ENCODE measurements around the gene CNTNAP2.

The CNTNAP2 gene

DNA sequence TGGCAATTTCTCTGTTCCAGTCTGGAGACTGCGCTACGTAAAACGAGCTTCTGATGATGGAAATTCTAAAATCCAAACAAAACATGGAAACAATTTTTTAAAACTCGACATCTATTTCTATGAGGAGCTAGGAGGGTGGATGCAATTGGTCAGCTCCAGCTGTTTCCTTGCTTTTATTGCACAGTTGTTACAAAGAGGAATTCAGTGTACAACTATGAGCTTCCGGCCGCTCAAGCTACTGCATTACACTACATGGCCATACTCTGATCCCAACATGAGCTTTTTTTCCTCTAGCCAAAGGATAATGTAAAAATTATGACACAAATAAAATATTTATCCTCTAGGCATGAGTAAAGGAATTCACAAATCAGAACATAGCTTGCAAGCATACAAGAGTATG lies 2070.9 kb downstream of the CNTNAP2 start:
- no peak for DNase-seq

DNA sequence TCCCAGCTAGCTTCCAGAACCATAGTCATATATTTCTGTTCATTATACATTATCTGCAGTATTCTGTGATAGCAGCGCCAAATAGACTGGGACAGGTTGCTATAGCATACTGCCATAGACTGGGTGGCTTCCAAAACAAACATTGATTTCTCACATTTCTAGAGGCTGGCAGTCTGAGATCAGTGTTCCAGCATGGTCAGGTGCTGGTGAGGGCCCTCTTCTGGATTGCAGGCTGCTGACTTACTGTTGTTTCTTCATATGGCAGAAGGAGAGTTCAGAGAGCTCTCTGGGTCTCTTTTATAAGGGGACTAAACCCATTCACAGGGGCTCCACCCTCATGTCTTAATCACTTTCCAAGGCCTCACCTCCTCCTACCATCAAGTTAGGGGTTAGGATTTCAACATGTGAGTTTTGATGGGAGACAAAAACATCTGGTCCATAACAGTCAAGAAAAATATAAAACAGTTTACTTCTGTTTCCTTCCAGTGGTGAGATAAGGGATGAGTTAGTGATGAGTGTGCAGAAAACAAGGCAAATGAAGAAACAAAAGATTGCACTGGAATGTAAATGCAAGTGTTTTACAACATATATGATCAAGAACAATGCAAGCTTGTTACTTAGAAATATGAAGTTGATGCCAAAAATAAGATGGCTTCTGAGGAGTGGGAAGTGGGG lies 2074.9 kb downstream of the CNTNAP2 start:
- DNase-seq, result peak; percentile 25

DNA sequence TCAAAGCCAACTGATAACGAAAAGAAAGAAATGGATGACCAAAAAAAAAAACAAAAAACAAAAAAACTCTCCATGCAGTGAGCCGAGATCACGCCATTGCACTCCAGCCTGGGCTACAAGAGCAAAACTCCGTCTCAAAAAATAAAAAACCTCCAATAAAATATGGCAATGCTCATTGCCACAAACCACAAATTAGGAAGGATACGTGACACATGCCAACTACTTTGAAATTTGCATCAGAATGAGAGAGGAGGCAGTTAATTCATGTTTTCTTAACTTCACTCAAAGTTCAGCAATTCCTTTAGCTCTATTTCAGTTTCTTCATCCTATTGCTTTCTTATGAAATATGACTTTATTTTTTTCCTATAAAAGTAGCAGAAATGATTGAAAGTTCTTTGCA lies 2075.9 kb downstream of the CNTNAP2 start:
- DNase-seq, result no peak

DNA sequence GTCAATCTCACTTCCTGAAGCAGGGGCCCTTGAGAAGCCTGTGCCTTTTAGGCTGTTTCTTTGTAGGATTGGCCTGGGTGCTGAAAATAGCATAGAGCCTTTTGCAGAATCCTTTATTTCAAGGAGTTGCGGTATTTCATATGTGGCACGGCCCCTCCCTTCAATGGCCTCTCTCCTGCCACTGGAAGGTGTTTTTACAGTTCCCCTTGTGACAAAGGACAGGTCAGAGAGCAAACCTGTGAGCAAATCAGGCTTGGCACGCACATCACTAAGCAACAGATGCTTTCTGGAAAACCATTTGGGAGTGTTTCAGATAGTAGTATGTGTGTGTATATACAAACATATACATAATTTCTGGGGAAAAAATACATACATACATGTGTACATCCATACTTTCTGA lies 2085.4 kb downstream of the CNTNAP2 start:
- no peak for DNase-seq

DNA sequence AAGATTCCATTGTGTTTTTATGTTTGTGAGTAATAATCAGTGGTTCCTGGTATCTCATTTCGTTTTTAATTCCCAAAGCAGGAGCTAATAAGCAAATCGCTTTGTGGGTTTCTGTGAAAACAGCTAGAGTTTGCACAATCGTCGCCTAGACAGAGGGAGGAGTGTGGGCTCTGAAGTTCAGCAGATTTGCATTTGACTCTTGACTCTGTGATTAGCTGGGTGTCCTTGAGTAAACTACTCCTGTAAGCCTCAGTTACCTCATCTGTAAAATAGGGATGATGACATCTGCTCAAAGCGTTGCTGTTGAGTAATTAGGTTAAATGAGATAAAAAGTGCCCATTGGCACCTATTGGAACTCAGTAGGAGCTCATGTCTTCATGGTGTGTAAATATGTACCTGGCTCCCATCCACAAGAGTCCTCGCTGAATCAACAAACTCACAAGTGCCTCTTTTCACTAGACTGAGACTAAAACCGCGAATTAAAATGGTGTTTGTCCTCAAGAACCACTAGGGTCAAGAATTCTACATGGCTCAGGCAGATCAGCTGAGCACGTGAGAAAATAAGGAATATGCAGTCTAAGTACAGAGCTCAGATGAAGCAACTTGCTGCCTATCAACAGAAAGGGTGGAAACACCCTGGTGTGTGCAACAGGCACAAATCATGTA lies 2088.2 kb downstream of the CNTNAP2 start:
- DNase-seq, result no peak

DNA sequence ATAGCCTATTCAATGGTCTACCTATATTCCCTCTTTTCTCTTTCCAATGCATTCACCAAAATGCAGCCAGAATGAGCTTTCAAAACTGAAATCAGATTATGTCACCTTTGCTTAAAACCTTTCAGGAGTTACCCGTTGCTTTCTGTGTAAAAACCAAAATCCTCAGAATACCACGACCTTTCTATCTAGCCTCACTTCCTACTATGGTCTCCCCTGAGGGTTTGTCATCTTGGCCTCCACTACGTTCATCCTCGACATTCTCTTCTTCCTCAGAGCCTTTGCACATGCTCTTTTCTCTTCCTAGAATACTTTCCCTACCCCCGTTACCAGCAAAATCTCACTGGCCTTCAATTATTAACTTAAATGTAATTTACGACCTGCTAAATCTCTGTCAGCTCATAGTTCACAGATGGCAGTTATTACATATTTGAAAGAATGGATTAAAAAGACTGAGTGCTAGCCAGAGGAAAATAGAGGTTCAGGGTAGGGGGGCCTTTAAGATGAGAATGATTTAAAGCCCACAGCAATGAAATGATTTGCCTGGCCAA lies 2093.1 kb downstream of the CNTNAP2 start:
- no peak for DNase-seq

DNA sequence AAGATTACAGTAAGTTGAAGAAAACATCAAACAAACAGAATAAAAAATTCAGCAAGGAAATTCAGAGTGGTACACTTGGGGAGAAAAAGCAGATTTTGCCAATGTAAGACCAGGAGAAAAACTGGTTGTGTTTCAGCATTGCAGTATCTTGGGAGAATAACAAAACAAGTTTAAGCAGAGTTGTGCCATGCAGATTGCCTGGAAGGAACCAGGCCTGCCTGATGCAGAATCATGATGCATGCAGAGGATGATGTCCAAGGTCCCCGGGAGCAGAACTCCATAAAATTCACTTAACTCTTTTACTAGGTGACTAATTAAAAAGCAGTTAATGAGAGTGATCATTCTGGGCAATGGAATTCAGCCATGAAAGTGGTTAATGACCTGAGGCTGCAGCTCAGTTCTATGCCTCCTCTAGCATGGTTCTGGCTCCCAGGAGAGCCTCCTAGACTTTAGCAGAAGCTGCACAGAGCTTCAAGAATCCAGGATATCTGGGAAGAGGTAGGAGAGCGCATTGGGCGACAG lies 2094.3 kb downstream of the CNTNAP2 start:
- DNase-seq, result no peak

DNA sequence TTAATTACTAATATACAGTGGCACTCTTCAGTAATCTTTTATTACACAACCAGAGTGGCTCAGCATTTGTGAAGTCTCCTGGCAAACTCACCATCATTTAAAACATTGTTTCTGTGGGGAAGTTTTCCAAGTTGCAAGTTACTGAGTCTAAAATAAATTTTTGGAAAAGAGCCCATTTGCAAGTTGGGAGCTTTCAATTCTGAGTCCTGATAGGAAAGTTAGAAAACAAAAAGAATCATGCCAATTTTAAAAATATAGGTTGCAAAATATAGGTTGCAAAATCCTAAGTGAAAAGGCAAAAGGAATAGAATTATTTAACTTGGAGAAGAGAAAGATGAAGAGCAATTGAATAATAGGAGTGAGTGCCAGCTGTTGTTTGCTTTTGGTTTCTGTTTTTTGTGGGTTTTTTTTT lies 2095.1 kb downstream of the CNTNAP2 start:
- DNase-seq, result peak; percentile 74

DNA sequence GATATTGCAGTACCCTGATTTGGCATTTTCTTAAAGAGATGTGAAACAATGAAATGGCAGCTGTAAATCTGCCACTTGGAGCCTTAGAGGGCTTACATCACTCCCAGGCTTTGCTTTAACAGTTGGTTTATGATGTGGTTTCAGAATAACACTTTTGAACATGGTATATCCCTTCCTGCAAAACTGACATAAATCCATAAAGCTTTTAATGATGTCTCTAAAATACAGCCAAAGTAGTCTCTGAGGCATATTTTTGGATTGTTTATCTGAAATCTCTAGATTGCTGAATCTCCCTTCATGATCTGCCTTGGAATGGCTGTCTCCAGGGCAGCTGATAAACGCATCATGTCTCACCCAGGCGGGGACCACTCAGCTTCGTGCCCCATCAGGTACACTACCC lies 2096.1 kb downstream of the CNTNAP2 start:
- peak; percentile 38 for DNase-seq

DNA sequence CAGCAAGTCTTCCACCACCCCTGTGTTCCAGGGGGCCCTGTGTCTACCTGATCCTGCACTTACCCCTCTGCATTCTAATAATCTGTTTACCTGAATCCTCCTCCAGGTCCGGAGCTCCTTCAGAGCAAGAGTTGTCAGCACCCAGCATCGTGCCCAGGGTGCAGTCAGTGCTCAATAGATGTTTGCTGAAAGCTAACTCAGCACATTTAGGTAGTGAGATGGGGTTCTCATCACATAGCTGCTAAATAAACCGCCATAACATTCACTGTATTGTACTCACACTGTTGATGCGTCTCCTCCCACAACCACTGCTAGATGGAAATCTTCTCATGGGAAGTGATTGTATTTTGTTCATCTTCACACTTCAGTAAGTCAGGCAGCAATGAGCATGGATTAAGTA lies 2097.5 kb downstream of the CNTNAP2 start:
- no peak for DNase-seq

DNA sequence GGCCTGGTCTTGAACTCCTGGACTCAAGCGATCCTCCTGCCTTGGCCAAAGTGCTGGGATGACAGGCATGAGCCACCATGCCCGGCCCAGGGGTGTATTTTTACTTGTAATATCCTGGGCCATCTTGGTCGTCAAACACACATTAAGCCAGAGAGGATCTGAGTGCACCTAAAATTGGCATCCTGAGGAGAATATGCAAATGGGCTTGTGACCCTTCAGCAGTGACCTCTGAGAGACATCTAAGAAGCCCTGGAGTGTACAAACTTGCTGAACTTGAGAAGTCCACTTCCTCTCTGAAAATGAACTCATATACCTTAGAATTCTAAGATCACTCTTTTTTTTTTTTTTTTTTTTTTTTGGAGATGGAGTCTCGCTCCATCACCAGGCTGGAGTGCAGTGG lies 2102.0 kb downstream of the CNTNAP2 start:
- DNase-seq, result no peak

DNA sequence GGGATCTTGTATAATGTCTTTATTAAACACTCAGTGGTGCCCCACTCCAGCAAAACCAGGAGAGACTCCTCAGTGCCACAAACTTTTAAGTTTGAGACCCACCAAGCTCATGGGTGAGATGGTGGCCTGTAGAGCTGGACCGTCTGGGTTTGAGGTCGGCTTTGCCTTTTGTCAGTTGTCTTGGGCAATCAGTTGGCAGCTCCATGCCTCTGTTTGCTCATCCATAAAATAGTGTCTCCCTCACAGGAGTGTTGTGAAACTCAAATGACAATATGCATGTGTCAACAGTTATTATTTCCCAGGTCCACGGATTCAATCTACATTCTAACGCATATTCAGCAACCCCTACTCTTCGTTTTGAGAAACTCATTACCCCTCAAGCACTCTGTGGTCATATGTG lies 2106.1 kb downstream of the CNTNAP2 start:
- DNase-seq, result no peak

DNA sequence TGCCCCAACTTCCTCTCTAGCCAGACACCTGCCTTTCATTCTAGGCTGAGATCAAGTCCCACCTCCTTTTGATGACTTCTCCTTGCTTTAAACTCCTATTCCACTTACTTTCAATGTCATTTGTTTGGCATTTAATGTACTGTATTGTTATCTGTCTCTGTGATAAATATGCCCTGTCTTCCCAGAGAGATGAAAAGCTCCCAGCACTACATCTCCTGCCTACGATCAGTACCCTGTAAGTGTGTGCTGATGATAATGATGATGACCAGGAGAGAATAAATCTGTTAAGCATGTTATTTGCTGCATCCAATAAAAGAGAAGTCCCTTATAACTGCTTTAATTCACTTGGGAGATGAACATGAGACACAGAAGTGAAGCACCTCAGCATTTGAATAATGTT lies 2106.6 kb downstream of the CNTNAP2 start:
- DNase-seq, result no peak

DNA sequence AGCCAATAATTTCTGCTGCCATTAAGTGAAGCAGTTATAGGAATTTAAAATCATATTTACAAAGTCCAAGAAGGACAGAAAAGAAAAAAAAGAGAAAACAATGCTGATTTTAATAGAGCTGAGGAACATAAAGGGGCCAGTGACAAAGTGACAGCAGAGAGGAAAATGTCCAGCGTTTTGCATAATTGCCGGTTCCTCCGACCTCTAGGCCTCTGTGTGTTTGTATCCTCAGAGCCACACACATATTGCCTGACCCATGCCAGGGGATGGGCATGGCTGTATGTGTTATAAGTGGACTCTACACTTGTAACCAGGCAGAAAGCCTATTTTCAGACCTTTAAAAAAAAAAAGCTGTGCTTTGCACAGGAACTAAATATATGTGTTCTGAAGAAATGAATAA lies 2107.1 kb downstream of the CNTNAP2 start:
- DNase-seq, result no peak

DNA sequence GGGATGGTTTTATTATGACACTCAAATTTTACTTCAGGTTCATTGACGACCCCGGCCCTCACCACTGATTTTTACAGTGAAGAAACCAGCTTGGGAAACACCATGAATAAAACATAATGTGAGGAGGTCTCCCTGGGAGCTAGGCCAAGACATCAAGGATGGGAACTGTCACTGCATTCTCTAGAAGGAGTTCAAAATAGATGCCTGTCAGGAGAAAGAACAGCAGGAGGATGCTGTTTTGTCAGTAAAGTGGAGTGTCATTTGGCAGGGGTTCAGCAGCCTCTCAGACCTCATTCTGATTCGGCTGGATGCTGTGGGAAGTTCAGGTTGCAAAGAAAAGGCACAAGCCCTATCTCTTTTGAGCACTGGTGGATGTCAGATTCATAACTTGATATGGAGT lies 2113.7 kb downstream of the CNTNAP2 start:
- peak; percentile 70 for DNase-seq

DNA sequence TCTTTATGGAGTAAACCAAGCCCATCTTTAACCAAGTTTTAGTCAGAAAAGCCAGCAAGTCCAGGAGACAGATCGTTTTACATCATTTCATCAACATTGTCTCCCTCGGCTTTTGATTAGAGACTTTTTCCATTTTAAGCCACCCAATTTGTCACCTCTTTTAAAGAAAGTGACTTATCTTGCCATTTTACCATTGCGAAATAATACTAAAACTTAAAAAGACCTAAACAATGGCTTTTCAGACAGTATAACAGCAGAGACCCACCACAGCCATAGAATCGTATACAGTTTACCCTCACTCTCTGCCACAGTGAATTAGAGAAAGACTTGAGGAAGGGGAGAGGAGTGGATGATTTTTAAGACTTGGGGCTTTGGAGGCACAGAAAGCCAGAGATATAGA lies 2114.3 kb downstream of the CNTNAP2 start:
- no peak for DNase-seq

DNA sequence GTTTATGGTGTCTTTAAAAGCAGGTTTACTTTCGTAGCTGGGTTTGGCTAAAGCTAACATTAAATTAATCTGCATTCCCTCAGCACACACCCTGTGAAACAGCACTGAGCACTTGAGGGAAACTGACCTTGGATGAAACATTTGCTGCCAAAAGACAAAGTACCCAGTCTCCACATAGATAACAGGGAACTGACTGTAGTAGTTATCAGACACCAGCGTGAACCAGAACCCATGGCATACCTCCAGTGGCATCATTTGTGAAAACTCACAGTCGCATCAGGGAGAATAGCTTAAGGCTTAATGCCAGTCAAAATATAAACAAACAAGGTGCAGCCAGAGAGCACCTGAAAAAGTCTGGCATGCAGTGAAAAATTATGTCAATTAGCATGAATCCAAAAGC lies 2116.2 kb downstream of the CNTNAP2 start:
- DNase-seq, result no peak

DNA sequence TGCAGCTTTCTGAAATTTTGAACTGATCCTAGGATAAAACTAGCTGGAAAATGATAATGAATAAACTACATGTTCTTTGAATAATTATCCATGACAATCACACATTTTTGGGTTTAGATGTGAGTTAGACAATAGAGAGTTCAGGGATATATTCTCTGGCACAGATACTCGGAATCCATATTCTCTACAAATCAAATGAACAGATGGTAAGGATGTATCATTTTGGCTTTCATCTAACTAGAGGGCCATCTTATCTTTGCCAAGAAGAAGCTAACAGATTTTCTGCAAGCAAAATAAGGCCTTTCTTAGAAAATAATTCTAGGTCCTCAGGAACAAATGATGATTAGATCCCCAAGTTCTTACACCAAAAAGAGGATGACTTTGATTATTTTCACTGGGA lies 2118.1 kb downstream of the CNTNAP2 start:
- DNase-seq, result no peak

DNA sequence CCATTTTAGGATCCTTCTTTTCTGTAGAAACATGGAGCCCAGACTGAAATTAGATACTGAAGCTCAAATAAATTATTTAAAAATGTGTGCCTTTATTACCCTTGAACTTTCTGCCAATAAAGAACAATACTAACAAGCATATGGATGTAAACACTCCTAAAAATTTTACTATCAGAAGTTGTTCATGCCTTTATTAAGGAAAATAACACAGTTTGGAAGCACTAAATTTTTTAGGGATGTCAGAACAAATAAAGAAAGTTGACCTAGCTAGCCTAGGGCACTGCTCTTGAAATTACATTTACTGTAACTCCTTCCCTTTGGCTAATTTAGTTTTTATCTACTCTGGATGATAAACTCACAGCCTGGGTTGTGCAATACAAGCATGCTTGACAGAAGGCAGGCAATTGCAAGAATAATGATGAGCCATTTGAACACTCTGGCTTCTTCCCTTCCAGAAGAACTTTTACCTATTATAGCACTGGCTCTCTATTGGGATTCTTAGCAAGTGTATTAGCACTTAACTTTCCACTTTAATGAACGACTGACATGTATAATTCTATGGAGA lies 2122.2 kb downstream of the CNTNAP2 start:
- no peak for DNase-seq

DNA sequence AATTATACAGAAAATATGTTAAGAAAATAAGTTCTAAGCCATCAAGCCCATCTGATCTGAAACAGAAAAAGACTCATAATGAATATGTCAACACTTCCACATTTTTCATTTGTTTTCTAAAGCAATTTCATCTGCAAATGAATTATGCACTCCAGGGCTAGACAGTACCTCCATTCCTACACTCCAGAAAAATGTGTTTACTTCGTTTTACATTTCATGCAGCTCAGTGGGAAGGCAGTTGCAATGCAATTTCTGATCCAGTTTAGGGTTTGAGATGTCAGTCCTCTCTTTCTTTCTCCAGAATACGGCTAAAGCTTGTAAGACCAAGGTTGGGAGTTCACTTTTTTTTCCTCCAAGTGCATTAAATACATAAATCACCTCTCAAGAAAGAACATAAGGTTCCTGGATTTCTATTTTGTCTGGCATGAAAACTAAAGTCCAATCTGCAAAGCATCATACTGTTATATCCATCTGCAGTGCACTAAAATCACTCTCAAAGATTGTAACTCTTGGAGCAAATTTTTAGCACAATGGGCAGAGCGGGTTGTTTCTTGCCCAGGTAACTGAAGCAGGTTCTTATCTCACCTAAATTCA lies 2125.2 kb downstream of the CNTNAP2 start:
- no peak for DNase-seq

DNA sequence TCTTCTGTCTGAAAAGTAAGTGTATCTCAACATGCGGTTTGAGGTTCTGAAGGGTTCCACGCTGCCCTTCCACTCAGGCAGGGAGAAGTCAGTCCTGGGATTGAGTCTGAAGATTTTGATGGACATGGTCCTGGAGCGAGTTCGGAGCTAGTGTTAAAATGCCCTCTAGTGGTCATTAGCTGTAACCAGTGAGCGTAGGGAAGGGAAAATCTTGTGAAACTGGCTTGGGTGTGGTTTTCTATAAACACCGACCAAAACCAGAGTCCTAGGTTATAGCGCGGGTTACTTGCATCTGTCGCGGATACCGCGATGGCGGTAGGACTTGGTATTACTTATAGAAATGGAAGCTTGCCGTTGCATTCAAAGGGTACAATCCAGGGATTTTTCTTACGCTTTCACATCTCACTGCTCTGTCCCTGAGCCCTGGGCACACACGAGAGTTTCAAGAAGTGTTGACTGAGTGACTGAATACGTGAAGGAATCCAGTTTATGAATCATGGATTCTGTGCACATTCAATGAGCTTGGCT lies 2125.8 kb downstream of the CNTNAP2 start:
- peak; percentile 73 for DNase-seq

DNA sequence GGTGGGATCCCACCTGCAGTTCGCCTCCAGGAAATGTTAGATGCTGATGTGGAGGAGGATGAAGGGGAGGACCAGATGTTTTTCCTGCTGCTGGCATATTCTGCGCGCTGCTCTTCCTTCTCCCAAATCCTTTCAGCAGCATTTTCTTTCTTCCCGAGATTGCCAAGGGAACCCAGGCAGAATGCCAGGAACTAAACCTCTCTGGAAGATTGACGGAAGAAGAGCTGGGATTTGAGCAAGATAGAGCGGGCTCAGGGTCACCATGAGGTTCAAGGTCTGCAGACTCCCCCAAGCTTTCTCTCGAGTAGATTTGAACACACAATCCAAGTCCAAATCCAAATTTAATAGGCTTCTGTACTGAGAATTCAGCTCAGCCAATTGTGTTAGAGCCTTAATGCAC lies 2128.8 kb downstream of the CNTNAP2 start:
- DNase-seq, result no peak

DNA sequence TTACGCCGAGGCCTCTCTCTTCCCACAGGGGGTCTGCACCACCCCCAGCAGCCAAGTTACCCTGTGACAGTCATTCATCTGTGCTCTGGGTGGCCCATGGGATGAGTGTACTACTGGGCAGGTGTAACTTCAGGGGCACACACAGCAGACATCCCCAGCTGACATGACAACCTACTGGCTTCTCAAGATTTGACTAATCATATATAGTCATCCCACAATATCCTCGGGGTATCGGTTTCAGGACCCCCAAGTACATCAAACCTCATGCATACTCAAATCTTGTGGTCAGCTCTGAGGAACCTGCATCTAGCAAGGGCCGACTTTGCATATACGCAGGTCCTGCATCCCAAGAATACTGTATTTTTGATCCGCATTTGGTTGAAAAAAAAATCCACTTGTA lies 2137.0 kb downstream of the CNTNAP2 start:
- DNase-seq, result no peak
